Measurements from ENCODE around the gene FBXO31.

Gene FBXO31

GRCh38 chr16:87347932-87348615 lies 35.5 kb downstream of the FBXO31 start (continued):
- no peak for TF ChIP-seq SETDB1 (IDR thresholded peaks at IDR 0.05; ENCODE audit: insufficient read length, low read length)
- TF ChIP-seq ZNF155 (tag by site-specific recombination; IDR thresholded peaks at IDR 0.05) = no peak
- TF ChIP-seq REST (tag by site-specific recombination; IDR thresholded peaks at IDR 0.05) = no peak
- no peak for TF ChIP-seq IKZF3 (tag by site-specific recombination; IDR thresholded peaks at IDR 0.05)

- no peak overlapping the region for H3K4me3 ChIP-seq (ENCODE audit: low read depth, low read length)
- no peak overlapping the region for H3K27ac ChIP-seq (ENCODE audit: extremely low read depth, low read depth, low read length)
- peaks cover 0 to 49% of the 10 kb centered on the region in 2 experiments; a peak in 2 of 3 replicates for H3K36me3 ChIP-seq (ENCODE audit: control insufficient read depth in 2 of 2, insufficient read depth in 1 of 2, low read length in 2 of 2)
- no peaks in the 10 kb centered on the region for H3K4me1 ChIP-seq (ENCODE audit: control insufficient read depth, insufficient read depth, low read length)
- ChIA-PET CTCF (no interaction called here), POLR2A (no interaction called here)
- no peaks in the 10 kb centered on the region for H3K9me3 ChIP-seq (ENCODE audit: control insufficient read depth, insufficient read depth, low read depth, low read length)
- TF ChIP-seq ZNF768 (tag by site-specific recombination; IDR thresholded peaks at IDR 0.05) (no peak), CTCF (tag by site-specific recombination; IDR thresholded peaks at IDR 0.05) (no peak), ZNF521 (tag by site-specific recombination; IDR thresholded peaks at IDR 0.05) (no peak), ZNF658 (tag by site-specific recombination; IDR thresholded peaks at IDR 0.05) (no peak), ZBTB17 (tag by site-specific recombination; IDR thresholded peaks at IDR 0.05) (no peak), INSM2 (tag by site-specific recombination; IDR thresholded peaks at IDR 0.05) (no peak), ZNF747 (tag by site-specific recombination; IDR thresholded peaks at IDR 0.05) (no peak), ZBTB48 (tag by site-specific recombination; IDR thresholded peaks at IDR 0.05) (no peak), ZNF324 (tag by site-specific recombination; IDR thresholded peaks at IDR 0.05) (no peak), ZNF785 (tag by site-specific recombination; IDR thresholded peaks at IDR 0.05) (no peak), ZNF146 (tag by site-specific recombination; IDR thresholded peaks at IDR 0.05) (no peak), SP2 (tag by site-specific recombination; IDR thresholded peaks at IDR 0.05) (no peak), ZBTB1 (tag by site-specific recombination; IDR thresholded peaks at IDR 0.05) (no peak), ZSCAN4 (tag by site-specific recombination; IDR thresholded peaks at IDR 0.05) (no peak)
Measured at GRCh38 chr16:87346517-87347060, 37.0 kb downstream of the FBXO31 start.

All from HEK293 (cell line).